Measurements from ENCODE around the gene PTRH1. TPM values are rescaled to one million over a fixed set of nuclear protein-coding genes. Genes with fewer than 3 reads are reported as not detected.

PTRH1 gene
- total RNA-seq, 1 donor = 16.3 TPM

DNA sequence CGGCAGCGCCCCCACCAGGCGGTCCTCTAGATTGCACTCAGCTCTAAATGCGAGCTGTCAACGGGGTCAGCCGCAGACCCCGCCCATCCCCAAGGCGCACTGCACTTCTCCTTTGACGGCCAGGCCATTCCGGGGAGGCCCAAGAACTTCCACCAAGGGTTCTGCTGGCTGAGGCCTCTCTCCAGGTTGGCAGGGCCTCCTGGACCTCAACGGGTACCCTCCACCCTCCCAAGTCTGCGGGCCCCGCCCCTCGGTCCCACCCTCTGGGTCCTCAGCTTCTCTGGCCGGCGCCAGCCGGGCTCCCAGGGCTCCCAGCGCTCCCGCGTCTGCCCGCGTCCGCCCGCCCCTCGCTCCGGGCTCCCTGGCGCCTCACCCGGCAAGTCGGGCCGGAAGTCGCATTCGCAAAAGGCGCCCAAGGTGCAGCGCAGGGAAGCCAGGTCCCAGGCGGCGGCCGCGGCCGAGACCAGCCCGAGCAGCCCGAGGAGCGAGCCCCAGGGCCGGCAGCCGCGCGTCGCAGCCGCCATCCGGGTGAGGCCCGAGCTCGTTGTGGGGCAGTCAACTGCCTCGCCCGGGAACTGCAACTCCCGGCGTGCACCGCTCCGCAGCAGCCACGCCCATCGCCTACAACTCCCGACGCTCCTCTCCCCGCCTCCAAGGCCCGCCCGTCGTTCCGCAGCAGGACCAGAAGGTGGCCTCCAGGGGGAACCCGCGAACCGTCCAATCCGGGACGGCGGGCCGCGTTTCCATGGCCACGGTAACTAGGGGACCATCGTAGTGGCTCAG lies 19.5 kb upstream of the PTRH1 start, which contains the start of gene TOR2A:
TSS of gene TOR2A (minus strand) at position 548 of the 783 bp plus-strand sequence. CDS start at position 524, 24 bp downstream.
- DNase-seq (ENCODE audit: insufficient read length, low spot score, missing footprints) = peak; percentile 100
- Histone ChIP-seq H4K20me1 (ENCODE audit: insufficient read depth, low read length) (no peaks in the 10 kb centered on the region), H2AFZ (ENCODE audit: low read length) (peak within 1 kb of the TSS; percentile 80), H3K79me2 (ENCODE audit: insufficient read depth, low read length) (peaks cover 4% of the 10 kb centered on the region), H3K9me3 (ENCODE audit: low read depth, low read length) (no peaks in the 10 kb centered on the region), H3K27ac (ENCODE audit: low read depth, low read length) (peak within 1 kb of the TSS; percentile 50), H3K36me3 (ENCODE audit: insufficient read depth, low read length) (peaks cover 6% of the 10 kb centered on the region), H3K4me1 (ENCODE audit: insufficient read depth, low read length) (peaks cover 10% of the 10 kb centered on the region), H3K27me3 (ENCODE audit: insufficient read depth, low read length) (no peaks in the 10 kb centered on the region), H3K4me2 (ENCODE audit: insufficient read depth, low read length) (peak within 1 kb of the TSS; percentile 79), H3K4me3 (ENCODE audit: insufficient read depth, low read length) (peak within 1 kb of the TSS; percentile 80)
- TF ChIP-seq, protein P1, sequence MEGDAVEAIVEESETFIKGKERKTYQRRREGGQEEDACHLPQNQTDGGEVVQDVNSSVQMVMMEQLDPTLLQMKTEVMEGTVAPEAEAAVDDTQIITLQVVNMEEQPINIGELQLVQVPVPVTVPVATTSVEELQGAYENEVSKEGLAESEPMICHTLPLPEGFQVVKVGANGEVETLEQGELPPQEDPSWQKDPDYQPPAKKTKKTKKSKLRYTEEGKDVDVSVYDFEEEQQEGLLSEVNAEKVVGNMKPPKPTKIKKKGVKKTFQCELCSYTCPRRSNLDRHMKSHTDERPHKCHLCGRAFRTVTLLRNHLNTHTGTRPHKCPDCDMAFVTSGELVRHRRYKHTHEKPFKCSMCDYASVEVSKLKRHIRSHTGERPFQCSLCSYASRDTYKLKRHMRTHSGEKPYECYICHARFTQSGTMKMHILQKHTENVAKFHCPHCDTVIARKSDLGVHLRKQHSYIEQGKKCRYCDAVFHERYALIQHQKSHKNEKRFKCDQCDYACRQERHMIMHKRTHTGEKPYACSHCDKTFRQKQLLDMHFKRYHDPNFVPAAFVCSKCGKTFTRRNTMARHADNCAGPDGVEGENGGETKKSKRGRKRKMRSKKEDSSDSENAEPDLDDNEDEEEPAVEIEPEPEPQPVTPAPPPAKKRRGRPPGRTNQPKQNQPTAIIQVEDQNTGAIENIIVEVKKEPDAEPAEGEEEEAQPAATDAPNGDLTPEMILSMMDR (IDR thresholded peaks at IDR 0.05; ENCODE audit: extremely low read depth, low read depth, low read length) = peak; percentile 91

DNA sequence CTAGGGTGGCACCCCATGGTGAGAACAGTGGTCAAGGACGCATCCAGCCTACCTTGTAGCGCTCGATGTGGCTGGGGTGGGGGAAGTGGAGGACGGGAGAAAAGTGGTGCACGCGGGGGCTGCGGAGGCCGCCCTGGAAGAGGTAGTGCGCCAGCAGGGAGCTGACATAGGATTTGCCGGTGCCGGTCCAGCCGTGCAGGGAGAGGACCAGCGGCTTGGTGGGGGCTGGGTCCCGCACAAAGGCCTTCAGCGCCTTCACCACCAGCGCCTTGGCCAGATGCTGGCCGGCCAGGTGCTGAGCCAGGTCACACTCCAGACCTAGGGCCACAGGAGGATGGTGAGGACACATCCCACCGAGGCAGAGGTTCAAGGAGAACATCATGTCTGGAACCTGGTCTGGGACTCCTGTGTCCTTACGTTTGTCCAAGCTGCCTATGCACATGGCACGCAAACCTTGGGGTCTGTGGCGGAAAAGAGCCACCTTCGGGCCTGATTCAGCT lies 18.8 kb upstream of the PTRH1 start:
- Histone ChIP-seq H3K9me3 (ENCODE audit: low read depth, low read length) (no peaks in the 10 kb centered on the region), H3K4me3 (ENCODE audit: insufficient read depth, low read length) (peak overlapping the region; percentile 80), H3K4me2 (ENCODE audit: insufficient read depth, low read length) (peak overlapping the region; percentile 79), H3K27me3 (ENCODE audit: insufficient read depth, low read length) (no peaks in the 10 kb centered on the region), H2AFZ (ENCODE audit: low read length) (peak overlapping the region; percentile 80), H4K20me1 (ENCODE audit: insufficient read depth, low read length) (no peaks in the 10 kb centered on the region), H3K36me3 (ENCODE audit: insufficient read depth, low read length) (peaks cover 6% of the 10 kb centered on the region), H3K27ac (ENCODE audit: low read depth, low read length) (peak overlapping the region; percentile 50), H3K4me1 (ENCODE audit: insufficient read depth, low read length) (peaks cover 10% of the 10 kb centered on the region), H3K79me2 (ENCODE audit: insufficient read depth, low read length) (peaks cover 4% of the 10 kb centered on the region)
- TF ChIP-seq, protein P1 (IDR thresholded peaks at IDR 0.05; ENCODE audit: extremely low read depth, low read depth, low read length) = no peak
- DNase-seq (ENCODE audit: insufficient read length, low spot score, missing footprints) = no peak

DNA sequence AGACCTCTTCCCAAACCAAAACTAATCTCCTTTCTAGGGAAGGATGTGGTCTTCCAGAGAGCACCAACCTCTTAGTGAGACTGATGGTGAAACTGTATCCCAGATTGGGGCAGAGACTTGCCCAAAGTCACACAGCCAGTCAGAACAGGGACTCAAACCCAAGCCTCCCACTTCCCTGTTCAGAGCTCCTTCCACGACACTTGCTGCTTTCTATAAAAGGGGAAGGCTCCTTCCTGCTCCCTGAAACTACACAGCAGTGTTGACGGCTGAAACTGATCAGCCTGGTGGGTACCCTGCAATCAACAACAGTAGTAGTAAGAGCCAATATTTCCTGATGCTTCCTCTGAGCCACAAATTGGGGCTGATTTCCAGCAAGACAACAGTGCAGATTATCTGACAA lies 18.2 kb upstream of the PTRH1 start:
- no peak for DNase-seq (ENCODE audit: insufficient read length, low spot score, missing footprints)
- Histone ChIP-seq H4K20me1 (ENCODE audit: insufficient read depth, low read length) (no peaks in the 10 kb centered on the region), H3K27ac (ENCODE audit: low read depth, low read length) (no peak overlapping the region), H3K4me3 (ENCODE audit: insufficient read depth, low read length) (no peak overlapping the region), H2AFZ (ENCODE audit: low read length) (no peak overlapping the region), H3K36me3 (ENCODE audit: insufficient read depth, low read length) (peaks cover 6% of the 10 kb centered on the region), H3K4me2 (ENCODE audit: insufficient read depth, low read length) (no peak overlapping the region), H3K4me1 (ENCODE audit: insufficient read depth, low read length) (peaks cover 10% of the 10 kb centered on the region), H3K27me3 (ENCODE audit: insufficient read depth, low read length) (no peaks in the 10 kb centered on the region), H3K9me3 (ENCODE audit: low read depth, low read length) (no peaks in the 10 kb centered on the region), H3K79me2 (ENCODE audit: insufficient read depth, low read length) (peaks cover 4% of the 10 kb centered on the region)
- TF ChIP-seq, protein P1 (IDR thresholded peaks at IDR 0.05; ENCODE audit: extremely low read depth, low read depth, low read length) = no peak

DNA sequence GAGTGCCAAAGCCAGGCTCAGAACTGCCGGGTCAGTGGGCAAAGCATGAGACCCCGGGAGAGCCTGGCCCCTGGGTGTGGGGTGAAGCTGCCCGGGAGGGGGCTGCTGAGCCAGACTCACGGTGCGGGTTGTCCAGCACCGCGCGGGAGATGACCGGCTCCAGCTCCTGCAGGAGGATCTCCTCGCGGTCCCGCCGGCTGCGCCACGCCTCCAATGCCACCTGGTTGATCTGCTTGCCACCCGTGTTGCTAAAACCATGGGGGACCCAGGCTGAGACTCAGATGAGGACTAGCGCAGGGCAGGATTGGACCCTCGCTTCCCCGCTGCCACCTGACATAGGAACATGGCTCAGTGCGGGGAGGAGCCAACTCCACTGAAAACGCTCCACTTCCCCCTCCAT lies 17.0 kb upstream of the PTRH1 start:
- H4K20me1 ChIP-seq (ENCODE audit: insufficient read depth, low read length) = no peaks in the 10 kb centered on the region
- peaks cover 10% of the 10 kb centered on the region for H3K4me1 ChIP-seq (ENCODE audit: insufficient read depth, low read length)
- no peaks in the 10 kb centered on the region for H3K27me3 ChIP-seq (ENCODE audit: insufficient read depth, low read length)
- no peak overlapping the region for H3K4me3 ChIP-seq (ENCODE audit: insufficient read depth, low read length)
- TF ChIP-seq, protein P1 (IDR thresholded peaks at IDR 0.05; ENCODE audit: extremely low read depth, low read depth, low read length) = no peak
- DNase-seq (ENCODE audit: insufficient read length, low spot score, missing footprints) = no peak
- no peak overlapping the region for H2AFZ ChIP-seq (ENCODE audit: low read length)
- H3K36me3 ChIP-seq (ENCODE audit: insufficient read depth, low read length) = peaks cover 6% of the 10 kb centered on the region
- no peak overlapping the region for H3K27ac ChIP-seq (ENCODE audit: low read depth, low read length)
- no peaks in the 10 kb centered on the region for H3K9me3 ChIP-seq (ENCODE audit: low read depth, low read length)
- peaks cover 4% of the 10 kb centered on the region for H3K79me2 ChIP-seq (ENCODE audit: insufficient read depth, low read length)
- no peak overlapping the region for H3K4me2 ChIP-seq (ENCODE audit: insufficient read depth, low read length)
